Testis (tissue), 2 donors: ENCODE measurements around the gene DPEP2.

ENCODE experiments used
- CTCF ChIP-seq, 3 experiments: fragments of 450-650 bp in 2 of 3; fragments of 200-600 bp in 1 of 3; sonication (generic) in 1 of 3; IDR thresholded peaks; one replicate each; pipeline ENCODE4 v1.5.1; 2016 to 2019; ENCODE audit warnings: antibody characterized with exemption in 3 of 3, mild to moderate bottlenecking in 2 of 3, moderate library complexity in 1 of 3
- POLR2A ChIP-seq: fragments of 450-650 bp; IDR thresholded peaks from one replicate; pipeline ENCODE4 v1.6.1; 2017; ENCODE audit warnings: antibody characterized with exemption, mild to moderate bottlenecking, moderate library complexity

DNA sequence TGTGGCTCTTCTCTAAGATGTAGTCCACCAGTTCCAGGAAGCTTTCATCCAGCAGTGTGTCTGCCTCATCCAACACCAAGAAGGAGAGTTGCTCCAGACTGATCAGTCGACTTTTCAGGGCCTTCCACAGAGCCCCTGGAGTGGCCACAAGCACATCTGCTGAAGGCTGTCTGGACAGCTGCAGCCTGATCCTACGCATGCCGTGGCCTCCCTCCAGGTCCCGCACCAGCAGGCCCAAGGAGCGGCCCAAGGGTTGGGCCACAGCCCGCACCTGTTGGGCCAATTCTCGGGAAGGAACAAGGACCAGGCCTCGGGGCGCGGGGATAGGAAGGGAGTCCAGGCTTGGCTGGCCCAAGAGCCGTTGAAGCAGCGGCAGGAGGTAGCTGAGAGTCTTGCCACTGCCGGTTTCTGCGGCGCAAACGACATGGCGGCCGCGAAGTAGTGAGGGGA is 23.0 kb upstream of the DPEP2 start:
- TF ChIP-seq CTCF (IDR thresholded peaks at IDR 0.05): no peak
- TF ChIP-seq POLR2A: no peak
